ENCODE measurements around the gene KLKB1. TPM values are rescaled to one million over a fixed set of nuclear protein-coding genes. Genes with fewer than 3 reads are reported as not detected.

Gene KLKB1
- total RNA-seq, 1 experiment from 2014 or later, result 10.1 TPM

GRCh38 chr4:186191200-186192065, 35.9 kb upstream of the KLKB1 start, which contains the start of gene CYP4V2 (continued):
- peak; percentile 73 for TF ChIP-seq ZNF423 (CRISPR knock-in tag; IDR thresholded peaks at IDR 0.05)
- TF ChIP-seq ZNF138 (CRISPR knock-in tag; conservative IDR thresholded peaks at IDR 0.05), result 0 out of 2 replicates have a peak, but pooled peaks have one; percentile 55
- peak; percentile 66; the same call in 1 of the 2 replicates for TF ChIP-seq ZBTB21 (CRISPR knock-in tag; IDR thresholded peaks at IDR 0.05; ENCODE audit: borderline replicate concordance)
- no peak for TF ChIP-seq ZNF281 (CRISPR knock-in tag; IDR thresholded peaks at IDR 0.05)
- no peak for TF ChIP-seq AR (CRISPR knock-in tag; IDR thresholded peaks at IDR 0.05)

GRCh38 chr4:186192066-186192612, 35.2 kb upstream of the KLKB1 start:
- DNase-seq (ENCODE audit: low spot score), result peak; percentile 43
- POLR2A ChIA-PET, result no interaction called here
- peaks cover 3% of the 10 kb centered on the region; the same call in 1 of the 2 replicates for H3K9me3 Mint-ChIP-seq

More at GRCh38 chr4:186192066-186192612, 35.2 kb upstream of the KLKB1 start:
- CTCF ChIA-PET, result interaction anchor here (0.7 to 2.4 kb wide), 7 partner anchors 10 to 1172 kb away, joined by 3 to 7 read pairs (median 4); partner anchors contain the start of gene TLR3
- Mint-ChIP-seq H3K36me3 (no peaks in the 10 kb centered on the region), H3K27me3 (ENCODE audit: low read depth) (no peaks in the 10 kb centered on the region; the same call in 1 of the 2 replicates), H3K27ac (peak overlapping the region; percentile 91), H3K4me3 (peak overlapping the region; percentile 87), H3K4me1 (peaks cover 34% of the 10 kb centered on the region)
- TF ChIP-seq ZNF121 (CRISPR knock-in tag; IDR thresholded peaks at IDR 0.05) (peak; percentile 74; the same call in 1 of the 2 replicates), ETV6 (CRISPR knock-in tag; IDR thresholded peaks at IDR 0.05) (0 out of 2 replicates have a peak, but pooled peaks have one; percentile 27), ZBTB21 (CRISPR knock-in tag; IDR thresholded peaks at IDR 0.05; ENCODE audit: borderline replicate concordance) (no peak), ZBTB43 (CRISPR knock-in tag; IDR thresholded peaks at IDR 0.05) (0 out of 2 replicates have a peak, but pooled peaks have one; percentile 14), FOXP4 (CRISPR knock-in tag; IDR thresholded peaks at IDR 0.05) (0 out of 2 replicates have a peak, but pooled peaks have one; percentile 8), MAX (CRISPR knock-in tag; IDR thresholded peaks at IDR 0.05) (peak; percentile 19; the same call in 1 of the 2 replicates), SP1 (CRISPR knock-in tag; conservative IDR thresholded peaks at IDR 0.05) (0 out of 2 replicates have a peak, but pooled peaks have one; percentile 15), NR3C1 (CRISPR knock-in tag; conservative IDR thresholded peaks at IDR 0.05; ENCODE audit: low read depth) (no peak), NFE2L1 (CRISPR knock-in tag; IDR thresholded peaks at IDR 0.05) (peak; percentile 55; the same call in 1 of the 2 replicates), E2F4 (CRISPR knock-in tag; IDR thresholded peaks at IDR 0.05; ENCODE audit: borderline replicate concordance, low read depth) (0 out of 2 replicates have a peak, but pooled peaks have one; percentile 31)
- peak; percentile 56 for ATAC-seq
